DOHH2 (cell line): ENCODE results near the gene DYRK1A.

Experiments used
- H3F3A ChIP-seq: fragments of 200-600 bp; sonication (generic), shearing (Covaris generic); 2 replicates; pipeline ENCODE4 v1.6.0; 2016; ENCODE audit warnings: antibody characterized with exemption, mild to moderate bottlenecking; ENCODE audit not compliant: control insufficient read depth, insufficient read depth
- H3K27ac ChIP-seq: fragments of 200-600 bp; sonication (generic); 2 replicates; pipeline ENCODE4 v1.5.1; 2014; ENCODE audit warnings: low read depth, mild to moderate bottlenecking, low read length, moderate library complexity
- H3K27me3 ChIP-seq: fragments of 200-600 bp; sonication (generic); 2 replicates; pipeline ENCODE4 v1.6.1; 2014; ENCODE audit warnings: mild to moderate bottlenecking, low read length, mixed read lengths; ENCODE audit not compliant: control insufficient read depth
- H3K36me3 ChIP-seq: fragments of 200-600 bp; sonication (generic); 2 replicates; pipeline ENCODE4 v1.6.1; 2014; ENCODE audit warnings: mild to moderate bottlenecking, low read length, moderate library complexity, mixed read lengths; ENCODE audit not compliant: control insufficient read depth
- H3K4me1 ChIP-seq: fragments of 200-600 bp; sonication (generic); 2 replicates; pipeline ENCODE4 v1.6.1; 2014; ENCODE audit warnings: mild to moderate bottlenecking, low read length, mixed read lengths; ENCODE audit not compliant: control insufficient read depth
- H3K4me2 ChIP-seq: fragments of 200-600 bp; sonication (generic); 2 replicates; pipeline ENCODE4 v1.6.0; 2014; ENCODE audit warnings: mild to moderate bottlenecking, low read length, moderate library complexity
- H3K4me3 ChIP-seq: fragments of 200-600 bp; sonication (generic); 2 replicates; pipeline ENCODE4 v1.5.1; 2014; ENCODE audit warnings: mild to moderate bottlenecking, low read length, mixed read lengths
- H3K79me2 ChIP-seq: fragments of 200-600 bp; sonication (generic); 2 replicates; pipeline ENCODE4 v1.6.1; 2014; ENCODE audit warnings: mild to moderate bottlenecking, low read length, mixed read lengths; ENCODE audit not compliant: control insufficient read depth
- H3K9me2 ChIP-seq: fragments of 200-600 bp; sonication (generic); replicated peaks from 2 replicates; pipeline ENCODE4 v1.6.1; 2014; ENCODE audit warnings: mild to moderate bottlenecking, low read length, mixed read lengths; ENCODE audit not compliant: control insufficient read depth
- H3K9me3 ChIP-seq: fragments of 200-600 bp; sonication (generic); 2 replicates; pipeline ENCODE4 v1.6.1; 2014; ENCODE audit warnings: antibody characterized with exemption, low read length, mixed read lengths; ENCODE audit not compliant: control insufficient read depth, insufficient read depth
- H4K20me1 ChIP-seq: fragments of 200-600 bp; sonication (generic); 2 replicates; pipeline ENCODE4 v1.6.0; 2014; ENCODE audit warnings: low read depth, mild to moderate bottlenecking, antibody characterized with exemption, low read length, moderate library complexity; ENCODE audit not compliant: control insufficient read depth, insufficient read depth
- EZH2phosphoT487 ChIP-seq: fragments of 200-600 bp; sonication (generic); IDR thresholded peaks from 2 replicates; pipeline ENCODE4 v1.6.1; 2017; ENCODE audit warnings: borderline replicate concordance, mild to moderate bottlenecking, antibody characterized with exemption, low read length, moderate library complexity, mixed read lengths
- TF ChIP-seq, protein P1 (sequence below): fragments of 200-600 bp; sonication (generic); IDR thresholded peaks from one replicate; pipeline ENCODE4 v1.5.1; 2014; ENCODE audit warnings: antibody characterized with exemption, mild to moderate bottlenecking, low read depth, low read length; ENCODE audit not compliant: poor library complexity, severe bottlenecking

The DYRK1A gene

DNA sequence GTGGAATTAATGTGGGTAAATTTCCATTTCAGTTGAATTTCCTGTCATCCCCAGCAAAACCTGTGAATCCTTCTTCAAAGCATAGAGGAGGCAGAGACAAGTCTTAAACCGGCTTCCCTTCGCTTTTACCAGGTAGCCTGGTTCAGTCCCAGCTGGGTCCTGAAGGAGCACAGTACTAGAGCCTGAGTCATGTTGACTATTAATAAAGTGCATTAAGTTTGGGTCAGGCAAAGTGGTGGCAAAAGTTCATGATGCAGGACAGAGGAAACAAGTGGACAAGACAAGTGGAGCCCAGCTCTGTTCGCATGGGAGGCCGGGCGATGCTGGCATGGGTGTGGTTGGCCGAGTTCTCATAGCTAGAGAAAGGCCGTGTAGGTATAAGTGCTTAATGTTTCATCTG, 150.4 kb downstream of the DYRK1A start:
- Histone ChIP-seq H3K9me3 (no peaks in the 10 kb centered on the region), H3K4me1 (peaks cover 5% of the 10 kb centered on the region), H3K36me3 (peaks cover 47% of the 10 kb centered on the region), H3K9me2 (no peaks in the 10 kb centered on the region), H3K79me2 (0 out of 2 replicates have a peak, but pooled peaks cover 5% of the 10 kb centered on the region), H3K27ac (no peak overlapping the region), H3K4me3 (no peak overlapping the region), H4K20me1 (0 out of 2 replicates have a peak, but pooled peaks cover 4% of the 10 kb centered on the region), H3F3A (no peaks in the 10 kb centered on the region; the same call in 1 of the 2 replicates), H3K27me3 (no peaks in the 10 kb centered on the region), H3K4me2 (no peak overlapping the region)
- no peak for TF ChIP-seq EZH2phosphoT487
- TF ChIP-seq, protein P1, sequence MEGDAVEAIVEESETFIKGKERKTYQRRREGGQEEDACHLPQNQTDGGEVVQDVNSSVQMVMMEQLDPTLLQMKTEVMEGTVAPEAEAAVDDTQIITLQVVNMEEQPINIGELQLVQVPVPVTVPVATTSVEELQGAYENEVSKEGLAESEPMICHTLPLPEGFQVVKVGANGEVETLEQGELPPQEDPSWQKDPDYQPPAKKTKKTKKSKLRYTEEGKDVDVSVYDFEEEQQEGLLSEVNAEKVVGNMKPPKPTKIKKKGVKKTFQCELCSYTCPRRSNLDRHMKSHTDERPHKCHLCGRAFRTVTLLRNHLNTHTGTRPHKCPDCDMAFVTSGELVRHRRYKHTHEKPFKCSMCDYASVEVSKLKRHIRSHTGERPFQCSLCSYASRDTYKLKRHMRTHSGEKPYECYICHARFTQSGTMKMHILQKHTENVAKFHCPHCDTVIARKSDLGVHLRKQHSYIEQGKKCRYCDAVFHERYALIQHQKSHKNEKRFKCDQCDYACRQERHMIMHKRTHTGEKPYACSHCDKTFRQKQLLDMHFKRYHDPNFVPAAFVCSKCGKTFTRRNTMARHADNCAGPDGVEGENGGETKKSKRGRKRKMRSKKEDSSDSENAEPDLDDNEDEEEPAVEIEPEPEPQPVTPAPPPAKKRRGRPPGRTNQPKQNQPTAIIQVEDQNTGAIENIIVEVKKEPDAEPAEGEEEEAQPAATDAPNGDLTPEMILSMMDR: no peak

DNA sequence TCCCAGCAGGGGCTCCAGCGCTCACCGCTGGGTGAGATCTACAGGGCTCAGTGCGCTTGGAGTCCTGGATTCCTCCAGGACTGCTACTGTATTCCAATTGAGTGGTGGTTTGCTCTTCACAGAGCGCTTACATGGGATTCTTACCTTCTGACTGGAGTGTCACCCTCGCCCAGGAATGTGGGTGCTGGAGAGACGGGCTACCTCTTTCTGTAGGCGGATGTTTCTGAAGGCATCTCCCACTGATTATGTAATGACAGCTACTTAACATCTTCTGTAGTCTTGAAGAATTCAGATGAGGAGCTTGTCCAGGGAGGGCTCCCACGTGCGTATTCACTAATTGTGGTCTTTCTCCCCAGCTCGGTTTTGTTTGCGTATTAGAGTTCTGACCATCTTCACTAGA, 154.2 kb downstream of the DYRK1A start:
- H3K27ac ChIP-seq: no peak overlapping the region
- H3K27me3 ChIP-seq: no peaks in the 10 kb centered on the region
- H3K4me2 ChIP-seq: no peak overlapping the region
- H3K79me2 ChIP-seq: no peaks in the 10 kb centered on the region
- no peaks in the 10 kb centered on the region; the same call in 1 of the 2 replicates for H3F3A ChIP-seq
- no peaks in the 10 kb centered on the region for H3K4me1 ChIP-seq
- H3K9me3 ChIP-seq: no peaks in the 10 kb centered on the region
- TF ChIP-seq EZH2phosphoT487: no peak
- TF ChIP-seq, protein P1: no peak
- H3K36me3 ChIP-seq: peaks cover 11% of the 10 kb centered on the region; the same call in 1 of the 2 replicates
- no peak overlapping the region for H3K4me3 ChIP-seq
- no peaks in the 10 kb centered on the region for H3K9me2 ChIP-seq
- H4K20me1 ChIP-seq: 0 out of 2 replicates have a peak, but pooled peaks cover 4% of the 10 kb centered on the region

DNA sequence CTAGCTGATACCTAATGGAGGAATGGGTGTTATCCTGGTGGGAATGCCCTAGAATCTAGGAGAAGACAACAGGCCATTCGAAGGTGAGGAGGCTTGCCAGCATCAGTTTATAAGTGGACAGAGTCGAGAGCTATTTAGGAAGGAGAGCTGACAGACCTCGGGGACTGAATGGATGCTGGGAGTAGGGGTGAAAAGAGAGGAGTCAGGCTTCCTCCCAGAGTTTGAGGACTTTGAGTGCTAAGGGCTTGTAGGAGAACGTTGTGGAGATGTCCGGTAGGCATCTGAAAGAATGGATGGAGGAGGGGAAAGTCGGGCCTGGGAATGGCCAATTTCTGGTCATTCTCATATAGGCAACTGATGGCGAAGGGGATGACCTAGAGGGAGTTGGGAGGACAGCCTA, 155.1 kb downstream of the DYRK1A start:
- H3K27ac ChIP-seq: no peak overlapping the region
- no peak overlapping the region for H3K4me3 ChIP-seq
- peaks cover 4% of the 10 kb centered on the region; the same call in 1 of the 2 replicates for H3K36me3 ChIP-seq
- no peak for TF ChIP-seq EZH2phosphoT487
- TF ChIP-seq, protein P1: no peak
- no peaks in the 10 kb centered on the region for H3K9me3 ChIP-seq
- H3K4me1 ChIP-seq: no peaks in the 10 kb centered on the region
- H3K79me2 ChIP-seq: no peaks in the 10 kb centered on the region
- H3K9me2 ChIP-seq: no peaks in the 10 kb centered on the region
- H3K4me2 ChIP-seq: no peak overlapping the region
- 0 out of 2 replicates have a peak, but pooled peaks cover 4% of the 10 kb centered on the region for H4K20me1 ChIP-seq
- no peaks in the 10 kb centered on the region for H3K27me3 ChIP-seq
- no peaks in the 10 kb centered on the region; the same call in 1 of the 2 replicates for H3F3A ChIP-seq
